ENCODE results near the gene ZNF605.
"Not testable (repeated sequence)": the region's sequence is repeated elsewhere in the genome, so short reads cannot be mapped to it uniquely, and the experiment has no call there.

GRCh38 chr12:132976870-132977269, 20.8 kb upstream of the ZNF605 start:
- TF ChIP-seq CTCF (IDR thresholded peaks at IDR 0.05; ENCODE audit: insufficient read depth, low read length); GABPA (IDR thresholded peaks at IDR 0.05; ENCODE audit: low read depth): not testable (repeated sequence)

Data from HL-60 (cell line).